Stimulated activated CD8-positive, alpha-beta memory T cell treated with anti-CD3 and anti-CD28 coated beads, Interleukin-2, amount 100 ng/mL, for 1 hour (primary cell): ENCODE measurements around the gene LAMC3.

Experiments
- DNase-seq, 2 donors: peaks; one replicate each; pipeline ENCODE4 v3.0.0-alpha.2; 2020; ENCODE audit warnings: low read depth in 2 of 2

Gene LAMC3

DNA sequence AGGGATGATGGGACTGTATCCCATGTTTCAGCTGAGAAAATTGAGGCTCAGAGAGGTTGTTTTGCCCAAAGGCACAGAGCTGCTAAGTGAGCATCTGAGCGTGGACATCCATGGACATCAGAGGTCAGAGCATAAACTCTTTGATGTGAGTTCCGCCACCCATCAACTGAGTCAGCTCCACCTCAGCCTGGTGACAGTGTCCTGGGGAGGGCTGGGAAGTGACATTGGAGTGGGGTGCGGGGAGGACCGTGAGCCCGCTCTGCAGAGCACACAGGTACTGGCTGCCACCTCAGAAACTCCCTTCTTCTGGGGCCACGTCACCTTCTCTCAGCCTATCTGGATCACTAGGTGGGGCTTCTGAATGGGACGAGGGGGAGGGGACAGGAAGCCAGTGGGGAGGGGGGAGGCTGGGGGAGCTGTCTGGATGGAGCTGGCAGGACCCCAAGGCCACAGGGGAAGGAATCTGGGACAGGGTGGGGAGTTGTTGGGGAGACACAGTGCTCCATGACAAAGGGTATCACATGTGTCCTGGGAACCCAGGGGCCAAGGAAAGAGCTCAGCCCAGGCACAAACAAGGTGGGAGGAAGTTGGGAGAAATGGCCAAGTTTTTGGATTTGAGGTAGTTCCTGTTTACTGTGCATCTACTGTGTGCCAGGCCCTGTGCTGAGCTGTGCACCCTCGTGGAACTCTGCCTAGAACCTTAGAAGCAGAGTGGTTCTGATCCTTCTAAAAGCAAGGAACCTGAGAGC, 2.5 kb downstream of the LAMC3 start:
- DNase-seq: no peak

GRCh38 chr9:131012023-131012334, 3.0 kb downstream of the LAMC3 start:
- DNase-seq: no peak

DNA sequence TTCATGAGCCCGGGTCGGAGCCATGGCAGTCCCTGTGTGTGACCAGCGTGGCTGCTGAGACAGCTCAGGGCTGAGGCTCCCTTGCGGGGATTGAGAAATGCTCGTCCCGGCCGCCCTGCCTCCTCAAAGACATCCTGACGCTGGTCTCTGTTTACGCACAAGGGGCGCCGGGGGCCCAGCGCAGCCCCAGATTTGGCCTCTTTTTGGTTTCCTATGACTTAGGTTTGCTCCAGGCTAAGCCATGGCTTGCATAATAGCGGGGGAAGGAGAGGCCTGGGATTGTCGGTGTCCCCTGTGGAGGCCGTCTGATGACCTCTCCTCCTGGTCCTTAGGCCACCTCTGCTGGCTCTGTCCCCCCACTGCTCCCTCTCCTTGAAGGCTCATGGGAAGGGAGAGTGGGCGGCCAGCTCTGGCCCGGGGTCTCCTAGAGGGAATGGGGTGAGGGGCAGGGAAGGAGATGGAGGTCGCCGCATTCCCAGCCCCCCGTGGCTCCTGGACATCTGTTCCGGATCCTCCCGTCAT, 3.5 kb downstream of the LAMC3 start:
- DNase-seq: no peak

- DNase-seq: no peak
These were observed 4.2 kb downstream of the LAMC3 start for GRCh38 chr9:131013015-131013755.

GRCh38 chr9:131013771-131014676, 5.0 kb downstream of the LAMC3 start:
- DNase-seq: no peak

GRCh38 chr9:131015112-131015511, 6.1 kb downstream of the LAMC3 start:
- DNase-seq: no peak

- DNase-seq: no peak
These were observed 7.0 kb downstream of the LAMC3 start for GRCh38 chr9:131015876-131016397.

GRCh38 chr9:131017067-131017466, 8.1 kb downstream of the LAMC3 start:
- no peak for DNase-seq

DNA sequence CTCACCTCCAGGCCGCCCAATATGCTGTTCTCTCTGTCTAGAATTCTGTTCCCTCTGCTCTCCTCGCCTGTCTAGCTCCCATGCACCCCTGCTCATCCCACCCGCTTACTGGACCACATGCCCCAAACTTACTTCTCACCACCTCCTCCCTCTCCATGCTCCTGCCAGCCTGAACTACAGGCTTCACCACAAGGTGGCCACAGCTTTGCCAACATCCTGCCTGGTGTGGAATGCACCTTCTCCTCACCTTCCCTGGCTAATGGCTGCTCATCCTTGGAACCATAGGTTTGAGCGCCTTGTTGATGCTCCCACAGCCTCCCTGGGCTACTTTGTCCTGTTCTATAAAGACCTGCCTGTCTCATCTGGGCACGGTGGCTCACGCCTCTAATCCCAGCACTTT, 9.6 kb downstream of the LAMC3 start:
- DNase-seq: no peak

DNA sequence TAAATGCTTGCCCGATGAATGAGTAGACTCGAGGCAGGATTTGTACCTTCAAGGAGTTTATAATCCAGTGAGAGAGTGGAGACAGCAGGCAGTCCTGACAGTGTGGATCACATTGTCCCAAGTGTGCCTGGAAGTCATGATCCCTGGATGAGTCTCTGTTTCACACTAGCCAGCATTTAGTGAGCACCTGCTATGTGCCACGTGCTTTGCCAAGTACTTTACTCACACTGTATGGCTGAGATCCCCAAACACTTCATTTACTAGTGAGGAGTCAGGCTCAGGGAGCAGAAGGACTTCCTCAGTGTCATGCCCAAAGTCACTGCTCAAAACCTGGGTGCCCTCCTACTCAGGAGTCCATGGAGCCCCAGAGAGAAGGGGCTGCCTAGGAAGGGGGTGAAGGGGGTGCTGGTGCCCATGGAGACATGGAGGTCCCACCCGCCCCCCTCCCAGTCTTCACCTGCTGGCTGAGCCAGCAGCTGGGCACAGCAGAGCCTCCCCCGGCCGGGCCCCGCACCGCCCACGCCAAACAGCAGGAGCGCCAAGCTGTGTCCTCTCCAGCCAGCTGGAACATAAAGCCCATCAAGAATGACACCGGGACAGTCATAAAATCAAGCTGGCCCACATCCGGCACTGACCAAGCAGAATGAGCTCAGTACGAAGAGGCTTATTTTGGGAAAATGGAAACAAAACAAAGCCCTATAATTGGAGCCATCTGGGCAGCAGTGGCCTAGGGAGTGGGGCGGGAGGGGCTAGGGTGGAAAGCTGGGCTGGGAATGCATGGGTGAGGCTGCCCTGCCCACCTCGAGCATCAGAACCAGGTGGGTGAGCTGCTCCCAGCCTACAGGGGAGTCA, 10.6 kb downstream of the LAMC3 start:
- DNase-seq: no peak

DNA sequence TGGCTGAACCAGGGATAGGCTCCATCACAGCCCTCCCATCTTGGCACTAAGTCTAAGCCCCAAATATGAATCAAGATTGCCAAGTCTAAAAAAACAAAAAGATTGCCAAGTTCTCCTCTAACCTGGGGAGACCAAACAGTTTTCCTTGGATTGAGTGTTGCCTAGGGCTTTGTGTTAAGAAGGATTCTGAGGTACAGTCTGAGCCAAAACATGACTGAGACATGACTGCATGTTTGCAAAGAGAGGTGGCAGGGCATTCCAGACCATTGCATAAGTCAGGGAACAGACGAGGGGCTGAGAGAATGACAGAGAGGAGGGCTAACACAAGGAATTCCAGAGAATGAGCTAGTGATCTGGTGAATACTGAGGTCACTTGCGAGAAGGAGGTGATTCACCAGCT, 11.4 kb downstream of the LAMC3 start:
- DNase-seq: no peak

DNA sequence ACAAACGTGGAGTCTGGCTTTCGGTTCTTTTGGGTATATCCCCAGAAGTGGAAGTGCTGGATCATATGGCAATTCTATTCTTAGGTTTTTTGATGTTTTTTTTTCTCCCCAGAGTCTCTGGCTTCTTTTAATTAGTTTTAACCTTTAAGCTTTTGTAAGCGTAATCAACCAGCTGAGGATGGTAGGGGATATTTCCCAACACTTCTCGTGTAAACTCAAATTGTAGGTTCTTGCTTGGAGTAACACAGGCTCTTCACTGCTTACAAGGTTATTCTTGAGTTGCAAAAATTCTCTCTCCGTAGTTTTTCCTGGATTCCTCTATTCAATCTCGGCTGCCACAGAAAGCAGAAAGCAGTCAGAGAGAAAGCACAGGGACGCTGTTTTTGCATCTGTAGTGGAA, 11.9 kb downstream of the LAMC3 start:
- DNase-seq: no peak

- no peak for DNase-seq
These were observed 12.8 kb downstream of the LAMC3 start for GRCh38 chr9:131021785-131022184.

DNA sequence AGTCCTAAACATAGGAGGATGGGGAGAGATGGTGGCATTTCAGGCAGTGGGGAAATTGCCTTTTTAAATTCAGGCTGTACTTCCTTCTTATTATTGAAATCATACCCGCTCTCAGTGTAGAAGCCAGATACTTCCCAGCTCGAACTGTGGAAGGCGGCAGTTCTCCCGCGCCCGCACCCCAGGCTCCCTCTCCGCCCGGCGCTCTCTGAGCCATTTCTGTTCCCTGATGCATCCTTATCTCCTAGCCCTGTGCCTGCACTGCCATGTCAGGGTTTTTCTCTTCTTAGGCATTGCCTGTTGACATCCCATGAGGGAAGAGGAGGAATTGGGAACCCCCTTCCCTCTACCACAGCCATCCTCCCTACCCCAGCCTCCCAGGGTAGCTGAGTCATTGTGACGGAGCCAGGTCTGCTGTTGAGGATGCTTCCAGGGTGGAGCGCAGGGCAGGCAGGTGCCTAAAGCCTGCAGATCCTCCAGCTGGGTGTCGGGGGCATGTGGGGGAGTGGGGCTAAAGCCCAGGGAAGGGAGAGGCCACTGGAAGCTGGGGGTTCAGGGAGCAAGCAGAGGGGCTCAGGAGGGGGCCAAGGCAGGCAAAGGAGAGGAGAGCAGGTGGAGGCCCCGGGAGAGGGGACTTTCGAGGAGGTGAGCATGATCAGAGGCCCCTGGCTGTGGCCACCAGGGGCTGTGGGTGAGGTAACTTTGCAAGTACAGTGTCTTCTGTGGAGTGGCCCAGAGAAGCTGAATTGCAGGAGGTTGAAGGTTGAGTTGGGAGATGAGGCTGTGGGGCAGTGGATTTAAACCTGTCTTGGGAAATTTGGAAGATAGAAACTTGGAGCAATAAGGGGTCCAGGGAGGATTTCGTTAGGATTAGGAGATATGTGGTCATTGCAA, 16.2 kb downstream of the LAMC3 start:
- DNase-seq: no peak

DNA sequence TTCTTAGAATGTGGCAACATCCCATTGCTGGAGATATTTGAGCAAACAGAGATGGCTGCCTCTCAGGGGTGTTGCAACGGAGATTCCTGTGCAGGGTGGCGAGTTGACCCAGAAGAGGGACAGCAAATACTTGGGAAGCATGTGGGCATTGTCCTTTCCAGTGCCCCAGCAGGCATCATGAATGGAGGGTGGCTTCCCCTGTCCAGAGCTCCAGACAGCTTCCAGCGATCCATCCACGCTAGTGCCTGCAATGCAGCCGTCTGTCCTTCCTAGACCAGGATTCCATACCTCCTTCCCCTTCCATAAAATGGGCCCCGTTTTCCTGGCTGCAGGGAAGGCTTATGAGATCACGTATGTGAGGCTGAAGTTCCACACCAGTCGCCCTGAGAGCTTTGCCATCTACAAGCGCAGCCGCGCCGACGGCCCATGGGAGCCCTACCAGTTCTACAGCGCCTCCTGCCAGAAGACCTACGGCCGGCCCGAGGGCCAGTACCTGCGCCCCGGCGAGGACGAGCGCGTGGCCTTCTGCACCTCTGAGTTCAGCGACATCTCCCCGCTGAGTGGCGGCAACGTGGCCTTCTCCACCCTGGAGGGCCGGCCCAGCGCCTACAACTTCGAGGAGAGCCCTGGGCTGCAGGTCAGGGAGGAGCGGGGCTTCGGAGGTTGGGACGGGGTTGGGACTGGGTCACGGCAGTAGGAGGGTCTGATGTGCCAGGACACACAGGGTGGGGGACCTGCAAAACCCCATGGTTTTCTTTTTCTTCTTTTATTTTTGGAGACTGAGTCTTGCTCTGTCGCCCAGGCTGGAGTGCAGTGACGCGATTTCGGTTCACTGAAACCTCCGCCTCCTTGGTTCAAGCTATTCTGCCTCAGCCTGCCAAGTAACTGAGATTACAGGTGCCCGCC, 17.2 kb downstream of the LAMC3 start:
- DNase-seq: no peak

GRCh38 chr9:131027048-131027871, 18.3 kb downstream of the LAMC3 start:
- DNase-seq: no peak

- DNase-seq: no peak
These were observed 18.9 kb downstream of the LAMC3 start for GRCh38 chr9:131027872-131028179.

DNA sequence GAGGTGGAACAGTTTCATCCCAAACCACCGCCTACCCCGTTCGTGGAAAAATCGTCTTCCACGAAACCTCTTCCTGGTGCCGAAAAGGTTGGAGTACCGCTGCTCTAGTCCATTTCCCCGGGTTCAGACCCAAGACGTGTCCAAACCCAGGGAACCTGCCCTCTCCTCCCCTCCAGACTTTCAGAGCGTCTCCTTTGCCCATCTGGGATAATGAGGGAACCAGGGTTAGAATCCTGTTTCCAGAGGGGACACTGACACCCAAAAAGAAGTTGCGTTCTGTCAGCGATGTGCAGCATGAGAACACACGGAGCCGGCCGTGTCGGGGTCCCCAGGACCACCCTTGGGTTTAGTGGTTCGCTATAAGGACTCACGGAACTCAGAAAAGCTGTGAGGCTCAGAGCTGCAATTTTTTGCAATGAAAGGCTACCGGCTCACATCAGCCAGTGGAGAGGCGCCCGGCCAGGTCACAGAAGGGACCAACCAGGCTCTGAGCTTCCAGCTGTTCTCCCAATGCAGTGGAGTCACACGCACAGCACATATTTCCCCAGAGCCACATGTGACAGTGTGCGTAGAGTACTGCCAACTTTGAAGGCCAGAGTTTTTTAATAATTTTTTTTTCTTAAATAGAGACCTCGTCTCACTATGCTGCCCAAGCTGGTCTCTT, 19.4 kb downstream of the LAMC3 start:
- DNase-seq: no peak
